Activated naive CD8-positive, alpha-beta T cell treated with anti-CD3 and anti-CD28 coated beads, Interleukin-2, amount 10 ng/mL, durations not matched to agents 7 days and 5 days (primary cell): Measurements from ENCODE around the gene UBASH3B. TPM values are rescaled to one million over a fixed set of nuclear protein-coding genes. Genes with fewer than 3 reads are reported as not detected.
"Not testable (repeated sequence)": the region's sequence is repeated elsewhere in the genome, so short reads cannot be mapped to it uniquely, and the experiment has no call there.

Source experiments
- ATAC-seq: fragments of 150-1000 bp; cut with Tn5 transposase; one replicate; pipeline ENCODE4 v1.10.0; 2021; ENCODE audit warnings: low read depth, moderate library complexity
- POLR2A ChIA-PET: fragments of 350-600 bp; sonication (Branson Sonifier 250); formaldehyde crosslinking; loops from one replicate; lab custom pipeline; 2021; ENCODE audit warnings: antibody characterized with exemption; lab: Charles Lee
- DNase-seq: peaks from one replicate; pipeline ENCODE4 v3.0.0; 2021
- H3K27ac Mint-ChIP-seq: one replicate; pipeline ENCODE4 v1.8.0; 2022; ENCODE audit warnings: mild to moderate bottlenecking, mixed read lengths
- H3K27me3 Mint-ChIP-seq: one replicate; pipeline ENCODE4 v1.8.0; 2022; ENCODE audit warnings: mild to moderate bottlenecking, moderate library complexity, mixed read lengths
- H3K36me3 Mint-ChIP-seq: one replicate; pipeline ENCODE4 v1.8.0; 2021; ENCODE audit warnings: mild to moderate bottlenecking, mixed read lengths
- H3K4me1 Mint-ChIP-seq: one replicate; pipeline ENCODE4 v1.8.0; 2021; ENCODE audit warnings: mixed read lengths
- H3K4me3 Mint-ChIP-seq: one replicate; pipeline ENCODE4 v1.8.0; 2022; ENCODE audit warnings: mild to moderate bottlenecking, moderate library complexity, mixed read lengths
- H3K9me3 Mint-ChIP-seq: one replicate; pipeline ENCODE4 v1.8.0; 2021; ENCODE audit warnings: mixed read lengths
- total RNA-seq, 2 experiments: library from RNA; stranded (reverse); gene quantifications; one replicate each; pipeline ENCODE4 v1.2.3, GENCODE V29; 2021

Gene UBASH3B
- total RNA-seq, 2 experiments from 2014 or later = 40.7 to 44.8 TPM

DNA sequence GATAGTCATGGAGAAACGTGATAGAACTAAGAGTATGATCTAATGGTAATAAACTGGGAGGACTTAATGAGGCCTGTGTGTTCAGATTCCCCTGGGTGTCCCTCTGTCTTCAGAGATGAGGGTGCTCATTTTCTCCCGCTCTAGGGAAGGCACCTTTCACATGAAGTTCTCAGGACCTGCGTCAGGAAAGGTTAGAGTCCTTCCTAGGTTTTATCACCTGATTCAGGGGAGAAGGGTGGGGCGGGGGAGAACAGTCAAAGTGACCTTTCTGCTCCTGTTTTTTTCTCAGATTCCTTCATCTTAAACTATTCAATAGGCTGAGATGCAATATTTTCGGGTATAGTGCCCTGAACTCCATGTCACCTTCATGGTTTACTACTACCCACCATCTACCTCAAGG, 160.4 kb downstream of the UBASH3B start:
- Mint-ChIP-seq H3K4me1 (peaks cover 19% of the 10 kb centered on the region), H3K27ac (no peak overlapping the region), H3K4me3 (no peak overlapping the region), H3K36me3 (peaks cover 25% of the 10 kb centered on the region), H3K9me3 (peaks cover 17% of the 10 kb centered on the region), H3K27me3 (no peaks in the 10 kb centered on the region)
- DNase-seq (no peak), ATAC-seq (no peak)
- POLR2A ChIA-PET = interaction anchor here (1.3 to 3.6 kb wide), 2 partner anchors 20 to 37 kb away, joined by 3 to 21 read pairs; no protein-coding TSS in a partner anchor

DNA sequence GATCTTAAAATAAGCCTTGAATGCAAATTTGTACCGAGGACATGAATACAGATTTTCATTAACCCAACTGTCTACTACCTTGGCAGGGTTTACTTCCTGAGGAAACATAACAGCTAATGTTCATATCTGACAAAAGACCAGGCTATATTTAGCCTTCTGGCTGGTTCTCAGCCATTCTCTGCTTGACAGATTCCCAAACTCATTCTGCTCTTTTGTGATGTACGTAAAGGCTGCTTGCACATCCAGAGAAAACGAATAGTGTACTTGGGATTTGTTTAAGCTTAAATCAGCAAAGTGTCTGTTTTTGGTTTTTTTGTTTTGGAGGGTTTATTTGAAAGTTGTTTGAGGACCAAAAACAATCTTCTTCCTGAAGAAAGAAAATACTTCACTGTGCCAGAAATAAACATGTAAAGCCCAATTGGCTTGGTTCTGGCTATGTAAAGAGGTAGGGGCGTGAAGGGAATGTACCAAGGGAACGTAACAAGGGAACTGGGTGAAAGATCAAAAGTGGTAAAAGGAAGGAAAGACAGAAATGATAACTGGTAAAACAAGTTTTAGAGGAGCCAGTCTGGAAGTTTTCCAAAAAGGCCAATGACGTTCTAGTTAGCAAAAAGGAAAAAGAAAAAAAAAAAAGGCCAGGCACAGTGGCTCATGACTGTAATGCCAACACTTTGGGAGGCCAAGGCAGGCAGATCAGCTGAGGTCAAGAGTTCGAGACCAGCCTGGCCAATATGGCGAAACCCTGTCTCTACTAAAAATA, 161.4 kb downstream of the UBASH3B start:
- POLR2A ChIA-PET = interaction anchor here (3.6 kb wide), 1 partner anchor 36 kb away, joined by 21 read pairs; no protein-coding TSS in a partner anchor
- Mint-ChIP-seq H3K27me3 (no peaks in the 10 kb centered on the region), H3K4me3 (no peak overlapping the region), H3K36me3 (peaks cover 26% of the 10 kb centered on the region), H3K9me3 (peaks cover 17% of the 10 kb centered on the region), H3K4me1 (peaks cover 18% of the 10 kb centered on the region), H3K27ac (no peak overlapping the region)
- DNase-seq (no peak), ATAC-seq (no peak)

DNA sequence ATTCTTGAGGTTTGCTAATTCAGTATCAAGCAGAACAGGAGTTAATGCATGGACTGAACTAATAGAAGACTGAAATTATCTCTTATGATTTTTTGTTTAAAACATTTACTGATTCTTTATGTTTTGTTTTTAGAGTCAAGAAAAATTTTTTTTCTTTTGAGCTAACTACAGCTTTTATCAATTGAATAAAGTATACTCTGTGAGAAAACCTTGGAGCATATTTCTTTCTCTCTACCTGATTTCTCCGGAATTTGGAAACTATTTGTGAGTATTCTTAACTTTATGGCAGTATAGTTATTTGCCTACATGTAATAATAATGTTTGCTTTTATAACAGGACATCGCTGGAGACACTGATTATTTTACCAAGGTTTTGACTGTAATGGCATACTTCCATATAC, 164.6 kb downstream of the UBASH3B start:
- Mint-ChIP-seq H3K27ac (no peak overlapping the region), H3K36me3 (peaks cover 42% of the 10 kb centered on the region), H3K27me3 (no peaks in the 10 kb centered on the region), H3K4me1 (peaks cover 5% of the 10 kb centered on the region), H3K9me3 (peaks cover 22% of the 10 kb centered on the region), H3K4me3 (no peak overlapping the region)
- no peak for ATAC-seq
- DNase-seq = no peak
- POLR2A ChIA-PET = interaction anchor here (2.6 kb wide), 1 partner anchor 18 kb away, joined by 7 read pairs; the partner anchor contains the start of gene CRTAM

DNA sequence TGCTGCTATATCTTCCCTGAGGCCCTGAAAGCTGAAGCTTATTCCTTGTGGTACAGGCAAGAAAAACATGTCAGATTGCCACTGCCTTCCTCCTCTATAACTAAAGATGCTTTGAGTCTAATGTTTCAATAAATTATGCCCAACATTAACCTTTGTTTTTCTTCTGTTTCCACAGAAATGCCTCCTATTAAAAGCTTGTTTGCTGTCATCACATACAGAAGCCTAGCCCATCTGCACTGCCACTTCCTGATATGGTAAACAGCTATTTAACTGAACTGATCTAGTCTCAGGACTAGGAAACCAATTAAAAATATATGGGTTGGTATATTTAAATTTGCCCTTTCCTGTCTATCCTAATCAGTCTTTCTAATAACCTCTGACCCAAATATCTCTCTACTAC, 165.6 kb downstream of the UBASH3B start:
- H3K27me3 Mint-ChIP-seq = peaks cover 4% of the 10 kb centered on the region
- H3K27ac Mint-ChIP-seq = no peak overlapping the region
- peaks cover 52% of the 10 kb centered on the region for H3K36me3 Mint-ChIP-seq
- no peak overlapping the region for H3K4me3 Mint-ChIP-seq
- peaks cover 29% of the 10 kb centered on the region for H3K9me3 Mint-ChIP-seq
- no peak for ATAC-seq
- H3K4me1 Mint-ChIP-seq = peaks cover 10% of the 10 kb centered on the region
- DNase-seq = no peak
- POLR2A ChIA-PET = interaction anchor here (0.7 to 2.6 kb wide), 2 partner anchors 17 to 30 kb away, joined by 3 to 7 read pairs; partner anchors contain the start of gene CRTAM

DNA sequence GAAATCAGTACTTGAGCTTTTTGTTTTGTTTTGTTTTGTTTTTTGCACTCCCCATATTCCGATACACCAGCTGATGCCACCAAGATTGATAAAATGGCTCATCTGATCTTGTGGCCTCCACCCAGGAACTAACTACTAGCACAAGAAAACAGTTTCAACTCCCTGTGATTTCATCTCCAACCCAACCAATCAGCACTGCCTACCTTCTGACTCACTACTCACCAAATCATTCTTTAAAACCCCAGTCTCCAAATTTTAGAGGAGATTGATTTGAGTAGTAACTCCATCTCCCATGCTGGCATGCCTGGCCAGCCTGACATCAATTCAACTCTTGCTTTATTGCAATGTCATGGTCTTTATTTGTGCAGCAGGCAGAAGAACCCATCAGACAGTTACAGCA, 166.7 kb downstream of the UBASH3B start:
- DNase-seq (no peak), ATAC-seq (no peak)
- H3K4me3 Mint-ChIP-seq = no peak overlapping the region
- POLR2A ChIA-PET = interaction anchor here (2.6 kb wide), 1 partner anchor 16 kb away, joined by 7 read pairs; the partner anchor contains the start of gene CRTAM
- H3K27me3 Mint-ChIP-seq = peaks cover 7% of the 10 kb centered on the region
- H3K27ac Mint-ChIP-seq = no peak overlapping the region
- H3K4me1 Mint-ChIP-seq = peaks cover 12% of the 10 kb centered on the region
- peaks cover 27% of the 10 kb centered on the region for H3K9me3 Mint-ChIP-seq
- H3K36me3 Mint-ChIP-seq = peaks cover 51% of the 10 kb centered on the region

DNA sequence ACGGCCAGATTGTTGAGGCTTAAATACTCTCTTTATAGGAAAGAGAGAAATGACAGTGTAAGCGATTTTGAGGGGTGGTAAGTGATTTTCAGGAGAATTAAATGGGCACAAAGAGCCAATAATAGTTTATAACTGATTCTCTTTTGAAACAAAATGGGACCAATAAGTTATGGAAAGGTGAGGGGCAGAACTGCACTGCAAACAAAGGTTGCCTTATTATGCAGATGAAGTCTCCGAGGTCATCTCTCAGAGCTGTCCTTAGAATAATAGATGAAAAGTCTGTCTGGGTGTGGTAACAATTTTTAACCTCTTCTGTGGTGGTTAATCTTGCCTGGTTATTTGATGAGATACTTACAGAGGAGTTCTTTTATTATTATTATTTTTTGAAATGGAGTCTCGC, 168.0 kb downstream of the UBASH3B start:
- DNase-seq = no peak
- POLR2A ChIA-PET = interaction anchor here (0.8 kb wide), 1 partner anchor 29 kb away, joined by 3 read pairs; no protein-coding TSS in a partner anchor
- Mint-ChIP-seq H3K27ac (no peak overlapping the region), H3K4me3 (no peak overlapping the region), H3K4me1 (peaks cover 12% of the 10 kb centered on the region), H3K27me3 (peaks cover 7% of the 10 kb centered on the region), H3K36me3 (peaks cover 48% of the 10 kb centered on the region), H3K9me3 (peaks cover 25% of the 10 kb centered on the region)
- no peak for ATAC-seq

DNA sequence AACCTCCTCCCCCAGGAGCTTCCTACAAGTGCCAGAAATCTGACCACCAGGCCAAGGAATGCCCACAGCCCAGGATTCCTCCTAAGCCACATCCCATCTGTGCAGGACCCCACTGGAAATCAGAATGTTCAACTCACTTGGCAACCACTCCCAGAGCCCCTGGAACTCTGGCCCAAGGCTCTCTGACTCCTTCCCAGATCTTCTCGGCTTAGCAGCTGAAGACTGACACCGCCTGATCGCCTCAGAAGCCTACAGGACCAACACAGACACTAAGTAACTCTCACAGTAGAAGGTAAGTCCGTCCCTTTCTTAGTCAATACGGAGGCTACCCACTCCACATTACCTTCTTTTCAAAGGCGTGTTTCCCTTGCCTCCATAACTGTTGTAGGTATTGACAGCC, 173.8 kb downstream of the UBASH3B start:
- POLR2A ChIA-PET, H3K9me3 Mint-ChIP-seq, ATAC-seq, H3K27me3 Mint-ChIP-seq, DNase-seq, H3K27ac Mint-ChIP-seq, H3K4me3 Mint-ChIP-seq: not testable (repeated sequence)
- H3K4me1 Mint-ChIP-seq = peaks cover 20% of the 10 kb centered on the region
- H3K36me3 Mint-ChIP-seq = peaks cover 19% of the 10 kb centered on the region

DNA sequence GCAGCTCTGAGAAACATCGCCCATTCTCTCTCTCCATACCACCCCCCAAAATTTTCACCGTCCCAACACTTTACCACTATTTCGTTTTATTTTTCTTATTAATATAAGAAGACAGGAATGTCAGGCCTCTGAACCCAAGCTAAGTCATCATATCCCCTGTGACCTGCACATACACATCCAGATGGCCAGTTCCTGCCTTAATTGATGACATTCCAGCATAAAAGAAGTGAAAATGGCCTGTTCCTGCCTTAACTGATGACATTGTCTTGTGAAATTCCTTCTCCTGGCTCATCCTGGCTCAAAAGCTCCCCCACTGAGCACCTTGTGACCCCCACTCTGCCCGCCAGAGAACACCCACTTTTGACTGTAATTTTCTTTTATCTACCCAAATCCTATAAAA, 176.8 kb downstream of the UBASH3B start:
- H3K36me3 Mint-ChIP-seq, H3K27me3 Mint-ChIP-seq, ATAC-seq, DNase-seq, H3K9me3 Mint-ChIP-seq: not testable (repeated sequence)
- POLR2A ChIA-PET = interaction anchor here (1.5 kb wide), 1 partner anchor 20 kb away, joined by 6 read pairs; no protein-coding TSS in a partner anchor
- Mint-ChIP-seq H3K4me3 (peak overlapping the region; percentile 9), H3K4me1 (peaks cover 14% of the 10 kb centered on the region), H3K27ac (peak overlapping the region; percentile 43)

DNA sequence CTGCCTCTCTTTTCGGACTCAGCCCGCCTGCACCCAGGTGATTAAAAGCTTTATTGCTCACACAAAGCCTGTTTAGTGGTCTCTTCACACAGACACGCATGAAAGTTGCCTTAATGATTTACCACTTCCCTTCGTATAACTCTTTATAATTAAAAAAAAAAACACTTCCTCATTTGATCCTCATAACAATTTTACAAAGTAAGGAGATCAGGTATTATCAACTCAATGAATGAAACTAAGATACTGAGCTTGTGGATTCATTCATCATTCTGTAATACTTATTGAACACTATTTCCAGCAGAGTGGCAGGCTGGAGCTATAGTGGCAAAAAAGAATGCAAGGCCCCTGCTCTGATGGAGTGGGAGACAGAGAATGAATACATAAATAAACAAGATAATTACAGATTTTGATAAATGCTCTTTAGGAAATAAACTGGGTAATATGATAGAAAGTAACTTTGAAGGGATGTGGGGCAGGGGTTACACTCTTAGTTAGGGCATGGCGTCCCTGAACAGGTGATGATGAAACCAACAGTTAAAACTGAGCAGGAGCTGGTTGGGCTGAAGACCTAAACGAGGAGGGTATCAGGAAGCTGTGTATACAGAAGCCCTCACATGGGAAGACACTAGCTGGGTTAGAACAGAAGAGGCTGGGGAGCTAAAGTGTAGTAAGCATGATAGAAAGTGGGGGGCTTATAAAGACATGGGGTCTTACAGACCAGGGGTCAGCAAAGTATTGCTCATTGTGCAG, 177.4 kb downstream of the UBASH3B start:
- DNase-seq (no peak), ATAC-seq (no peak)
- peaks cover 3% of the 10 kb centered on the region for H3K27me3 Mint-ChIP-seq
- no peaks in the 10 kb centered on the region for H3K36me3 Mint-ChIP-seq
- H3K4me3 Mint-ChIP-seq = peak overlapping the region; percentile 9
- peaks cover 18% of the 10 kb centered on the region for H3K4me1 Mint-ChIP-seq
- H3K27ac Mint-ChIP-seq = peak overlapping the region; percentile 43
- no peaks in the 10 kb centered on the region for H3K9me3 Mint-ChIP-seq
- POLR2A ChIA-PET = interaction anchor here (0.8 to 1.5 kb wide), 4 partner anchors 18 to 229 kb away, joined by 4 to 6 read pairs (median 4); partner anchors contain the start of gene HSPA8

DNA sequence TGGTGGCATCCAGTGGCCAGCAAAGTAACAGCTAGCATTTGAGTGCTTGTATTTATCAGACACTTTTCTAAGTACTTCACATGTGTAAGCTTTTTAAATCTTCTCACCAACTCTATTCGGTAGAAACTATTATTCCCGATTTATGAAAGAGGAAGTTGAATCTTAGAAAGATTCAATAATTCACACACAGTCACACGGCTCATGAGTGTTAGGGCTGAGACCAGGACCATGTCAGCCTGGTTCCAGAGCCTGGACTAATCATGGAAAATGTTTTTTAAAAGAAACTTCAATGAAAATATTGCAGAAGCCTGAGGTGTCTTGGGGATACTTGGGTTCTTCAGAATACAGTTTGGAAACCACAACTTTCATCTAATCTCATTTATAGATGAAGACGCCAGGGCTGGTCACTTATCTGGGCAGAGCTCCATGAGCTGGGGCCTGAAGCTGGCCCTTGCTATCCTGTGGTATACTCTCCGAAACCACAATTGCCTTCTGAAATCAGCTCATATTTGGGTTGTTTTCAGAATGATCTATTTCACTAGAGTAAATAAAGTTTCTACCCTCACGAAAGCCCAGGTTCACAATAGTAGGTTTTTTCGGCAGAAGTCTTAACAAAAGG, 178.4 kb downstream of the UBASH3B start:
- POLR2A ChIA-PET = interaction anchor here (1.3 to 1.5 kb wide), 3 partner anchors 17 to 228 kb away, joined by 4 to 6 read pairs (median 5); partner anchors contain the start of gene HSPA8
- Mint-ChIP-seq H3K4me1 (peaks cover 24% of the 10 kb centered on the region), H3K27me3 (peaks cover 3% of the 10 kb centered on the region), H3K9me3 (no peaks in the 10 kb centered on the region), H3K27ac (no peak overlapping the region), H3K4me3 (no peak overlapping the region), H3K36me3 (peaks cover 5% of the 10 kb centered on the region)
- DNase-seq = no peak
- no peak for ATAC-seq

DNA sequence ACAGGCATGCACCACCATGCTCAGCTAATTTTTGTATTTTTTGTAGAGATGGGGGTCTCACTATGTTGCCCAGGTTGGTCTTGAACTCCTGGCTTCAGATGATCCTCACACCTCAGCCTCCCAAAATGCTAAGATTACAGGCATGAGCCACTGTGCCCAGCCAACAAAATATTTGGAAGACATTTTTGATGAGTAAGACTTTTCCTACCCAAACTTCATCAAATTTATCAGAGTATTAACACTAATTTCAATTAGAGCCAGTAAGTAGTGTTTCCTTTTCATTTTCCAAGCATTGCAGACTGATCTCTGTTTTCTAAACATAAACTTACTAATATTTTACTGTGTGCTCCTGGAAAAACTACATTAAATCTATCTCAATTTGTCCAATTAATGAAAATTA, 181.4 kb downstream of the UBASH3B start:
- H3K36me3 Mint-ChIP-seq = peaks cover 8% of the 10 kb centered on the region
- H3K4me3 Mint-ChIP-seq = no peak overlapping the region
- DNase-seq (no peak), ATAC-seq (no peak)
- H3K27me3 Mint-ChIP-seq = peaks cover 3% of the 10 kb centered on the region
- POLR2A ChIA-PET = interaction anchor here (1.2 to 2.5 kb wide), 2 partner anchors 15 to 22 kb away, joined by 3 to 13 read pairs; no protein-coding TSS in a partner anchor
- H3K4me1 Mint-ChIP-seq = peaks cover 30% of the 10 kb centered on the region
- H3K9me3 Mint-ChIP-seq = no peaks in the 10 kb centered on the region
- no peak overlapping the region for H3K27ac Mint-ChIP-seq

DNA sequence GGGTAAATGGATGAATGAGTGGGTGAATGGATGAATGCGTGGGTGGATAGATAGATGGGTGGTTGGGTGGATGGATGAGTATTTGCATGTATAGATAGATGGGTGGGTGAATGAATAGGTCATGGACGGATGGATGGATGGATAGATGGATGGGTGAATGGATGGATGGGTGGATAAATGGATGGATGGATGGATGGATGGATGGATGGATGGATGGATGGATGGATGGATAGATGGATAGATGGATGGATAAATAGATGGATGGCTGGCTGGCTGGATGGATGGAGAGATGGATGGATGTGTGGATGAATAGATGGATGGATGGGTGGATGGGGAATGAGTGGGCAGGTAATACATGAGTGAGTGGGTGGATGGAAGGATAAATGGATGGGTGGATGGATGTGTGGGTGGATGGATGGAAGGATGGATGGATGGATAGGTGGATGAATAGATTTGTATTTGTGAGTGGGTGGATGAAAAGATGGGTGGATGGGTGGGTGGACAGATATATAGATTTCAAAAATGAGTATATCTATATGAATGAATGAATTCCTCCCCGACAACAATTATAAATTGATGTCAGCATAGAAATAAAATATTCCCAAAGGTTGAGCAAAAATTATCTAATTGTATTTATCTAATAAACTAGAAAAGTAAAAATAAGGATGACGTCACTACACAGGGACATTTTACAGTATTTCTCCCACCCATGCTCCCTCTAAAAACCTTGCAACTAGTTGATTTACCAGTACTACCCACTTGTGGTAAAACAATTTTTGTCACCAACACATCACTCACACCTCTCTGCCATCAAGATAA, 182.2 kb downstream of the UBASH3B start:
- peaks cover 30% of the 10 kb centered on the region for H3K4me1 Mint-ChIP-seq
- peak overlapping the region; percentile 83 for H3K4me3 Mint-ChIP-seq
- POLR2A ChIA-PET = interaction anchor here (1.0 to 3.3 kb wide), 9 partner anchors 9 to 223 kb away, joined by 3 to 52 read pairs (median 7); partner anchors contain the start of genes HSPA8 and UBASH3B
- peak overlapping the region; percentile 88 for H3K27ac Mint-ChIP-seq
- H3K27me3 Mint-ChIP-seq = peaks cover 3% of the 10 kb centered on the region
- H3K36me3 Mint-ChIP-seq = peaks cover 13% of the 10 kb centered on the region
- DNase-seq = no peak
- no peak for ATAC-seq
- H3K9me3 Mint-ChIP-seq = no peaks in the 10 kb centered on the region
